GM18526 (cell line): Measurements from ENCODE around the gene AKAP4.

Experiments
- POLR2A ChIP-seq: IDR thresholded peaks from 3 replicates; pipeline ENCODE4 v1.6.1; 2011; ENCODE audit not compliant: insufficient read length; ENCODE audit errors: extremely low read depth

AKAP4 gene

DNA sequence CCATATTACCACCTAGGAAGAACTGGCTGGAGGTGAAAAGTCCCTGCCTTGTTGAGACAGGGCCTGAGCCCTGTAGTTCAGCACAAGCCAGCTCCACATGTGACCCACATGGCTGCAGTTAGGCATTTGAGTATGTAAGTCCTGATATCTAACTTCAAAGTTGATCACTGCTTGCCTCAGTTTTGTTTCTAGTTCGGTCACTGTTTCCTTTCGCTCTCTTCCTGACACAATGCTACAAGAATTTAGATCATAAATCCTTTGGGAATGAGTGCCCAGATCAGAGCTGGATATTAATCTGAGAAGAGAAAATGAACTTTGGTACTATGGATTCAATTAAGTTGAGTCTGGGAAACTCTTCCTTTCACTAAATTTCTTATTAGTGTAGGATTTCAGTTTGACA lies 48.4 kb downstream of the AKAP4 start:
- no peak for TF ChIP-seq POLR2A

DNA sequence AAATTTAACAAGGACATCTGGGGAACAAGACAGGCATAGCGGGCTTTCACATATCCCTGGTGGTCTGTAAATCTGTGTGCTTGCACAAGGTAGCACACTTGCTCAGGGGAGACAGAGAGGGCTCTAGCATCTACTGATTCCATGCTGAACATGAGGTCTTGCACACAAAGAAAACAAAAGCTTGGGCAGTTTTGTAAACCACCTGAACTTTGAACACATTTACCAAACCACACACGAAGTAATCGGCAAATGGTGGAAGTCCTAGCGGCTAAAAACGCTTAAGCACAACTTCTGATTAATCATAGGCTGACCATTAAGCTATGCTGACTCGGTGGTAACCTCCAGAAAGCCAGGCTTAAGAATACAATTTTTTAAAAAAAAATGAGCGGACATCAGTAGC lies 52.8 kb downstream of the AKAP4 start:
- TF ChIP-seq POLR2A = no peak
